DMS153 treated with DMSO at 0.1 percent for 48 hours (cell line): ENCODE measurements around the gene SLC6A18.

Experiments used
- DNase-seq: peaks from one replicate; lab custom pipeline; 2025; ENCODE audit not compliant: unreplicated experiment; lab: John Stamatoyannopoulos, UW

SLC6A18 gene

GRCh38 chr5:1214163-1214935 is 10.8 kb upstream of the SLC6A18 start:
- DNase-seq, result no peak

DNA sequence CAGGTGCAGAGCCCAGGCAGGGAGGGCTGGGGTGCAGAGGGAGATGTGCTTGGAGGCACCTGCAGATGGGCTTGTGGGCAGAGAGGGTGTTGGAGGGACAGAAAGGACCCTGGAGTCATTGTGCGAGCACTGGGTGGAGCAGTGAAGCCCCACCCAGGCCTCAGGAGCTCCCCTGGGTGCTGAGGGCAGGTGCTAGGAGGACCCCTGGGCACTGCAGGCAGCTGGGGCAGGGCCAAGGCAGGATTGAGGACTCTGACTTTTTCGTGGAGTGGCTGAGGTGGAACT is 10.3 kb upstream of the SLC6A18 start:
- DNase-seq, result no peak

- no peak for DNase-seq
Observed at GRCh38 chr5:1215320-1216096, 9.7 kb upstream of the SLC6A18 start.

- DNase-seq, result no peak
Observed at GRCh38 chr5:1216211-1216917, 8.8 kb upstream of the SLC6A18 start.

DNA sequence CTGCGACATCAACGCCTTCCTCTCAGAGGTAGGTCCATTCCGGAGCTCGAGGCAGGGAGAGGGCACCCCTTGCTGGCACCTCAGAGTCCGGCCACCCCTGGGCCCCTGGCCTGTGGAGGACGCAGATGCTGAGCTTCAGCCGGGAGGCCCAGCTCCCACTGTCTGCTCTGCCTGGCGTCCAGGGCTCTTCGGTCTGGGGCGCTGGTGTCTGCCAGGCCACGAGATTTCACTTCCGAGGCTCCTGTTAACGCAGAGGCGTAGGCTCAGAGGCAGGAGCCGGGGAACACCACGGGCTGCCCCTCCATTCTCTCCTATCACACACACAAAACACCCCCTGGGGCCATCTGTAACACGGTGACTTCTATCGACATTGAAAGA is 8.3 kb upstream of the SLC6A18 start:
- DNase-seq, result no peak

- no peak for DNase-seq
Observed at GRCh38 chr5:1217596-1218206, 7.5 kb upstream of the SLC6A18 start.

DNA sequence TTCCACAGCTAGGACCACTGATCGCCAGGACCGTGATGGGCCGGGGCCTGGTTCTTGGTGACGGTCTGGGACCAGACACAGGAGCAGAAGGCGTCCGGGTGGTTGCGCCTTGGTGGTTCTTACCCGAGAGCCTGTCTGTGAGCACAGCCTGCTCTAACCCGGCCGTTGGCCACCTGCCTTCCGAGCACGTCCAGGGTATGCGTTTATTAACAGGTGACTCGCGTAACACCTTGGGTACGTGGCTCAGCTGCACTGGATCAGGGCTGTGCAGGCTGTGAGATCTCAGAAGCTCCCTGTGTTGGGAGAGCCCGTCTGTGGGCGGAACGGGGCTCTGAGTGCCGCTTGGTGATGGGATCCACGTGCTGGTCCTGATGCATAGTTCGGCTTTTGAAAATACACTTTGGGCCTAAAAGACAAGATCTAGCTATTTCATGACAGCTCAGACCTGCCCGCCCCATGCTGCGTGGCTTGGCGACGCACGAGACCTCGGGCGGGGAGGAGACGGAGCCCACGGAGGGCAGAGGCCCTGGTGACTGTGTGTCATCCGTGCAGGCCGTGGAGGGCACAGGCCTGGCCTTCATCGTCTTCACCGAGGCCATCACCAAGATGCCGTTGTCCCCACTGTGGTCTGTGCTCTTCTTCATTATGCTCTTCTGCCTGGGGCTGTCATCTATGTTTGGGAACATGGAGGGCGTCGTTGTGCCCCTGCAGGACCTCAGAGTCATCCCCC is 6.7 kb upstream of the SLC6A18 start:
- no peak for DNase-seq

- no peak for DNase-seq
Observed at GRCh38 chr5:1219098-1219767, 5.9 kb upstream of the SLC6A18 start.

GRCh38 chr5:1219768-1220100 is 5.4 kb upstream of the SLC6A18 start:
- no peak for DNase-seq

DNA sequence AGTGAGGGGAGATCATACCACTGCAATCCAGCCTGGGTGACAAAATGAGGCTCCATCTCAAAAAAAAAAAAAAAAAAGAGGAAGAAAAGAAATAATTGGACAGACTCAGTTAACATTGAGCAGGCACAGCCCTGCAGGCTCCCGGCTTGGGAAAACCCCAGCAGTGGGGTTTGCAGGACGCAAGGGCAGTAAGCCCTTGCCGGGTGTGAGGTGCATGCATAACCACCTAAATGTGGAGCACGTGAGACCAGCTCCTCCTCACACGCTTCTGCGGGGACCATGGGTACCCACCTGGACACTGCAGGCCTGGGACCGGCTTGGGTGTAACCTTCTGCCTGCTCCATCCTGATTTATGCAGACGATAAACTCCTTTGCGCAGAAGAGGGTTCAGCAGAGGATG is 4.8 kb upstream of the SLC6A18 start:
- DNase-seq, result no peak

DNA sequence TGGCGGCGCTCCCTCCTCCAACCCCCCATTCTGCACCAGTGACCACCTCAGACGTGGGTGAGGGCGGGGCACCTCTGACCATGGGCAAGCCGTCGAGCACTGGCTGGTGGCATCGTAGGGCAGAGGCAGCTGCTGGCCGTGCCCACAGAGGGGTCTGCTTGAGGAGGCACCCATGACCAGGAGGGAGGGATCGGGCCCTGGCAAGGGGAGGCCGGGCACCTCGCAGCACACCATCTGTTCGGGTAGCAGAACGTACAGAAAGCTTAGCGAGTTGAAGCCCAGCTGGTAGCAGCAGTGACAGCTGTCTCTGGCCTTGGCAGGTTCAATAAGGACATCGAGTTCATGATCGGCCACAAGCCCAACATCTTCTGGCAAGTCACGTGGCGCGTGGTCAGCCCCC is 4.3 kb upstream of the SLC6A18 start:
- no peak for DNase-seq

DNA sequence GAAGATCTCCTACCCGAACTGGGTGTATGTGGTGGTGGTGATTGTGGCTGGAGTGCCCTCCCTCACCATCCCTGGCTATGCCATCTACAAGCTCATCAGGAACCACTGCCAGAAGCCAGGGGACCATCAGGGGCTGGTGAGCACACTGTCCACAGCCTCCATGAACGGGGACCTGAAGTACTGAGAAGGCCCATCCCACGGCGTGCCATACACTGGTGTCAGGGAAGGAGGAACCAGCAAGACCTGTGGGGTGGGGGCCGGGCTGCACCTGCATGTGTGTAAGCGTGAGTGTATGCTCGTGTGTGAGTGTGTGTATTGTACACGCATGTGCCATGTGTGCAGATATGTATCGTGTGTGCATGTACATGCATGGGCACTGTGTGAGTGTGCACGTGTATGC is 3.5 kb upstream of the SLC6A18 start:
- DNase-seq, result no peak

DNA sequence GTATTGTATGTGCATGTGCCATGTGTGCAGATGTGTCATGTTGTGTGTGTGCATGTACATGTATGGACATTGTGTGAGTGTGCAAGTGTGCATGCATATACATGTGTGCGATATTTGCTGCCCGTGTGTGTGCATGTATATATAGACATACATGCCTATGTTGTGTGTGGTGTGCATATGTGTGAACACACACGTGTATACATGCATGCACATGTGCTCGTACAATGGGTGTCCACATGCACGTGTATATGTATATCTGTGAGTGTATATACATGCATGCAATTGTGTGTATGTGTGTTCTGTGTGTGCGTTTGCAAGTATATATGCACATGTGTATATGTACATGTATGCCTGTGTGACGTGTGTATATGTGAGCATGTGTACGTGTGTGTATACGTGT is 3.0 kb upstream of the SLC6A18 start:
- no peak for DNase-seq

DNA sequence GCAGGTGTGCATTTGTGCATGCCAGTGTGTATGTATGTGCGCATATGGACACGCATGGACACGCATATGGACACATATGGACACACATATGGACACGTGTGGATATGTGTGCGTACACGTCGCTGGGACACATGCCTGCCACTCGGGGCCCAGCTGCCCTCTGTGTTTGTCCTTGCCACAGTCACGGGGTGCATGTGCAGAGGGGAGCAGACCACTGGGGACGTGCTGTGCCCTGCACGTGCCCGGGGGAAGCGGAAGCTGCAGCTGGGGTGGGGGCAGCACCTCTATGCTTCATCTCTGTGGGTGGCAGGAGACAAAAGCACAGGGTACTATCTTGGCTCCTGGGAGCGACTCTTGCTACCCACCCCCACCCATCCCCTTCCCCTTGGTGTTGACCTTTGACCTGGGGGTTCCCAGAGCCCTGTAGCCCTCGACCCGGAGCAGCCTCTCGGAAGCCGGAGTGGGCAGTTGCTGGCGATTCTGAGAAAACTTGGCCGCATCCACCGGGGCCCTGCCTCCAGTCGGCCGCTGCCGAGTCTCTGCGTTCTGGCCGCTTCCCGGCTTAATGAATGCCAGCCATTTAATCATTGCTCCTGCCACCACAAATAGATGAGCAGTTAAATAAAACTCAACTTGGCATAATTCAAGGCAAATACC is 2.4 kb upstream of the SLC6A18 start:
- no peak for DNase-seq

- DNase-seq, result no peak
Observed at GRCh38 chr5:1223278-1223670, 1.9 kb upstream of the SLC6A18 start.

- no peak for DNase-seq
Observed at GRCh38 chr5:1224631-1225030, 550 bp upstream of the SLC6A18 start.

DNA sequence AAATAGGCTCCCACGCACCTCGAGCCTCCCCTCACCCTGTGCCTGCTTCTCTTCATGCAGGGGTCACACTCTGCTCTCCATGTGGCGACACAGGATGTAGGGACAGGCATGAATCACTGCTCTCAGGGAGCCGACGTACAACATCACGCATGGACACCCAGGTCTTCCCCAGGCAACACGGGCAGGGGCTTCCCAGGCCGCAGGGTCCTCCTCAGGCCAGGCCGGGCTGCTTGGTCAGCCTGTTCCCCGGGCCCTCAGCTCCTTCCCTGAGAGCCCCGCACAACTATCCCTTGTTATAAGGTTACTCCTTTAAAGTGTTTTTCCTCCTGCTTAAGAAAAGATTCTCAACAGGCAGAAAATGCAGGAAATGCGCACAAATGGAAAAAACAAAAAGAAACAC is 1.1 kb downstream of the SLC6A18 start:
- no peak for DNase-seq

- DNase-seq, result no peak
Observed at GRCh38 chr5:1226839-1227581, 1.8 kb downstream of the SLC6A18 start.

- peak; percentile 96 for DNase-seq
Observed at GRCh38 chr5:1227667-1228066, 2.5 kb downstream of the SLC6A18 start.

DNA sequence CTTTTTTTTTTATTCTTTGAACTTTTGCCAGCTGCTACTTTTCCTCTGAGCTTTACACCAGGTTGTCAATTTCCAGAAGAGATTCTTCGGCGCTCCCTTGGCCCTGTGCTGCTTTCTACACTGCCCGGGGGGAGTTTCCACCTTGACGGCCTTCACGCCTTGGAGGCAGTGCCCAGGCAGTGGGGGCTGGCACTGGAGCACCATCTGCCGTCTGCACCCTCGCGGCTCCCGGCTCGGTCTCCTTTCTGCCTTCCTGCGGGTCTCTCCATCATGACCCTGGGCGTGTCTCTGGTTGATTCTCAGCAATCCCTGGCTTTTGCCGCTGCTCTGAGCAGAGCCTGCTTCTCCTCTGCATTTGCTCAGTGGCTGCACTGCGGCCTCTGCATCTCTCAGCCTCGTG is 2.9 kb downstream of the SLC6A18 start:
- peak; percentile 77 for DNase-seq
